ENCODE results near the gene PRIM2.
"Not testable (repeated sequence)": the region's sequence is repeated elsewhere in the genome, so short reads cannot be mapped to it uniquely, and the experiment has no call there.

Gene PRIM2

GRCh38 chr6:57362340-57362739 lies 44.9 kb downstream of the PRIM2 start:
- DNase-seq (ENCODE audit: low read depth in 2 of 2, low spot score in 1 of 2): not testable (repeated sequence)

DNA sequence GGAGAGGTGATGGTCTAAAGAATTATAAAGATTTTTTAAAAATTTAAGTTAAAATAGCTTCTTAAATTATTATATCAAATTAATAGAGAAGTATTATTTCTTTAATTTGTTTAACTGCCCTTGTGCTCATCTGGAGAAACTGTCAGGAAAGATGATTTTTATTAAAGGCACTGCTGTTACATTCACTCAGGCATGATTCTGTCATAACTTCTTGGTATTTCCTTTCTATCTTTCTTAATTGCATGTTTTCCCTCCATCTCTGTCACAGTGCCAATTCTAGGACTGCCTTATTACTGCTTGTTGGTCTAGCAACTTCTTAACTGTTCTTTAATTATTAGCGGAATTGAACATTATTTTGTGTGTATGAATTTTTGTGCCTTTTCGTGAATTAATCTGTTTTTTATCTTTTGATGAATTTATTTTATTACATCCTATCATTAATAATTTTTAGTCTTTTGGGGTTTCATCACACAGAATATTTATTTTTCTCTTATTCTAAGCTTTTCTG lies 47.7 kb downstream of the PRIM2 start:
- DNase-seq (ENCODE audit: low read depth in 2 of 2, low spot score in 1 of 2): not testable (repeated sequence)

DNA sequence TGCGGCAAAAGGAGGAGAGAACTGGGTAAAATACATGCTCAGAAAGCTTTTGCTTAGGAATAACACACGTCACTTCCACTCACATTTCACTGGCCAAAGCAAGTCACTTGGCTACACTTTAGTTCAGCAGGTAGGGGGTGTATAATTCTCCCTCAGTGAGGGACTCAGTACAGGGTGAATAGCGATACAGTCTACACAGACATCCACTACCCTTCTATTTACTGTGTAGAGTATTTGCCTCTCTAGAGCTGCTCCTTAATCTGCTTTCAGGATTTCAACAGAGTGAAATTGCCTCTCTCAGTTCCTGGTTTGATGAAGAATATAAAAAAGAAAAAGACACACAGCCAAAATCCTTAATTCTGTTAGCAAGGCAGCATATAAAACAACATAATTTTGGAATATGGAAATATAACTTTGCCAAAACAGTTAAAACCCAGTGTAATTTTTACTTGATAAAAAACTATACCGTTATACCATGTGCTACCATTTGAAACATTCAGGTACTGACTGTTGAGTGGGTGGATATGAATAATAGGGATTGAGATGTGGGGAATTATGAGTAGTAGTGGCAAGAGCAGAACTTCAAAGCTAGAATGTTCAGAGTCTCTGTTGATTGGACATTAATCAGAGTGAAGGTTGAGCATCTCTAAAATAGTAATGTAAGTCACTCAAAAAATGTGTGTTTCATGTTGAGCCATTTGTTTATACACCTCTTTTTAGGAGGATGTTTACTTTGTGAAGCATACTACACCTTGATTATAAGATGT lies 51.7 kb downstream of the PRIM2 start:
- DNase-seq (ENCODE audit: low read depth in 2 of 2, low spot score in 1 of 2): not testable (repeated sequence)

- not testable (repeated sequence) for DNase-seq (ENCODE audit: low read depth in 2 of 2, low spot score in 1 of 2)
Measured at GRCh38 chr6:57371779-57372178, 54.3 kb downstream of the PRIM2 start.

GRCh38 chr6:57374764-57375163 lies 57.3 kb downstream of the PRIM2 start:
- not testable (repeated sequence) for DNase-seq (ENCODE audit: low read depth in 2 of 2, low spot score in 1 of 2)

GRCh38 chr6:57376083-57376482 lies 58.7 kb downstream of the PRIM2 start:
- not testable (repeated sequence) for DNase-seq (ENCODE audit: low read depth in 2 of 2, low spot score in 1 of 2)

DNA sequence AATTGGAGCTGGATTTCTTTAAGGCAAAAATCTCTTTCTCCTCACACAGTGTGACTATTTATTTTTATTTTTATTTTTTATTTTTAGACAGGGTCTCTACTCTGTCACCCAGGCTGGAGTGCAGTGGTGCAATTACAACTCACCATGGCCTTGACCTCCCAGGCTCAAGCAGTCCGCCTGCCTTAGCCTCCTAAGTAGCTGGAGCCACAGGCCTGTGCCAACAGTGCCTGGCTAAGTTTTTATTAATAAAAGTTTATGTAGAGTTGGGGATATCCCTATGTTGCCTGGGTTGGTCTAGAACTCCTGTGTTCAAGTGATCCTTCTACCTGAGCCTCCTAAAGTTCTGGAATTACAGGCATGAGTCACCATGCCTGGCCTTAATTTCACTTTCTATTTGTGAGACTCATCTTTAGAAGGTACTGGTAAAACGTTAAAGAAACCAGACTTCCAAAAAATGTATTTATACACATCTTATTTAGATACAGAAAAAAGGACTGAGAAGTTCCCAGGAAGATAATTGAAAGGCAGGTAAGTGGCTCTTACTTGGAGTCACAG lies 71.7 kb downstream of the PRIM2 start:
- DNase-seq (ENCODE audit: low read depth in 2 of 2, low spot score in 1 of 2): not testable (repeated sequence)

GRCh38 chr6:57390818-57391217 lies 73.4 kb downstream of the PRIM2 start:
- not testable (repeated sequence) for DNase-seq (ENCODE audit: low read depth in 2 of 2, low spot score in 1 of 2)

DNA sequence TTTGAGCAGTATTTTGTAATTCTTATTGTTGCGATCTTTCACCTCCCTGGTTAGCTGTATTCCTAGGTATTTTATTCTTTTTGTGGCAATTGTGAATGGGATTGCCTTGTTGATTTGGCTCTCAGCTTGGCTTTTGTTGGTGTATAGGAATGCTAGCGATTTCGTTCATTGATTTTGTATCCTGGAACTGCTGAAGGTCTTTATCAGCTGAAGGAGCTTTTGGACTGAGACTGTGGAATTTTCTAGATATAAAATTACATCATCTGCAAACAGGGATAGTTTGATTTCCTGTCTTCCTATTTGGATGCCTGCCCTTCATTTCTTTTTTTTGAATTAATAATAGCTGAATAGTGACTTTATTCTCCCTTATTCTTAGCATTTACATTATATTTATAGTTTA lies 74.6 kb downstream of the PRIM2 start:
- DNase-seq (ENCODE audit: low read depth in 2 of 2, low spot score in 1 of 2): not testable (repeated sequence)

- not testable (repeated sequence) for DNase-seq (ENCODE audit: low read depth in 2 of 2, low spot score in 1 of 2)
Measured at GRCh38 chr6:57419341-57419740, 101.9 kb downstream of the PRIM2 start.

GRCh38 chr6:57421503-57421902 lies 104.1 kb downstream of the PRIM2 start:
- no peak for DNase-seq (ENCODE audit: low read depth in 2 of 2, low spot score in 1 of 2)

- no peak for DNase-seq (ENCODE audit: low read depth in 2 of 2, low spot score in 1 of 2)
Measured at GRCh38 chr6:57423468-57423867, 106.0 kb downstream of the PRIM2 start.

- DNase-seq (ENCODE audit: low read depth in 2 of 2, low spot score in 1 of 2): not testable (repeated sequence)
Measured at GRCh38 chr6:57431742-57432141, 114.3 kb downstream of the PRIM2 start.

DNA sequence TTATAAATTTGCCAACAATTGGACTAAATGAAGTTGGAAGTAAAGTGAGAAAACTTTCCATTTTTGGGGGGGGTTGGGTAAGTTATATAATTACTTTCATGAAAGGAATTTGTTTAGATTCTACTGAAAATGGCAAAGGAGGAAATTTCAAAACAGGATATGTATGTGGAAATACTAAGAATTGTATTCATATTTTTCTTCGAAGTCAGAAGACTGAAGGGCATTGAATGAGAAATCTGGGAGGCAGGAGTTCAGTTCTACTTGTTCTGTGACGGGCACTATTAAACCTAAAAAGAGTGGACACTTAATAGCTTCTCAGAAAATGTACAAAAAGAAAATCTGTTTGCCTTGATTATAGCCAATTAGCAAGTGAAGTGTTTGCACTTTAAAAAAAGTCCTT lies 114.7 kb downstream of the PRIM2 start:
- DNase-seq (ENCODE audit: low read depth in 2 of 2, low spot score in 1 of 2): no peak

DNA sequence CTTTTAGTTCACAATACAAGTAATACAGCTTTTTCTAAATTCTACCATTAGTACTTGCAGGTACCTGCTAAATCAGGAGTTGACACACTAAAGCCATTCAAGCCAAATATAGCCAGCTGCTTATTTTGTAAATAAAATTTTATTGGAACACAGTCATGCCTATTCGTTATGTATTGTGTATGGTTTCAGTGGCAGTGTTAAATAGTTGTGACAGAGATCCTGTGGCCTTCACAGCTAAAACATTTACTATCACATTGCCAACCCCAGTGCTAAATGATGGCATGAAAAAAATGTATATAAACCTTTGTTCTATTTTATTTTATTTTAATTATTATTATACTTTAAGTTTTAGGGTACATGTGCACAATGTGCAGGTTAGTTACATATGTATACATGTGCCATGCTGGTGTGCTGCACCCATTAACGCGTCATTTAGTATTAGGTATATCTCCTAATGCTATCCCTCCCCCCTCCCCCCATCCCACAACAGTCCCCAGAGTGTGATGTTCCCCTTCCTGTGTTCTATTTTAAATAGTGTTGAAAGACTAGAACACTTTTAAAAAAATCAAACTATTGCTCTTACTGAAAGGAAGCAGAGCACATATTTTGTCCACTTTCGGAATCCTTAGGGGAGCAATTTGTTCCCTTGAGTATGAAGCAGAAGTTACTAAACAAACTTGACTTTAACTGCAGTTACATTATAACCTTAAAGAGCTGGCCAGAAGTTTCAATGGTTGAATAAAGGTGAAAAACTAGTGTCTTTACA lies 115.7 kb downstream of the PRIM2 start:
- no peak for DNase-seq (ENCODE audit: low read depth in 2 of 2, low spot score in 1 of 2)

DNA sequence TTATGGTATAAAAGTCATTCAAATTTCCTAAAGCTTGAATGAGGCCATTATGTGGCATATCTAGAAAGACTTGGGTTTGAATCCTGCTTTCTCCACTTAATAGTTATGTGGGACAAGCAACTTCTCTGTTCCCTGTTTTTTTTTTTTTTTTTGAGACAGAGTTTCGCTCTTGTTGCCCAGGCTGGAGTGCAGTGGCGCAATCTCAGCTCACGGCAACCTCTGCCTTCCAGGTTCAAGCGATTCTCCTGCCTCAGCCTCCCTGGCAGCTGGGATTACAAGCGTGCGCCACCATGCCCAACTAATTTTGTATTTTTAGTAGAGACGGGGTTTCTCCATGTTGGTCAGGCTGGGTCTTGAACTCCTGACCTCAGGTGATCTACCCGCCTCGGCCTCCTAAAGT lies 116.4 kb downstream of the PRIM2 start:
- DNase-seq (ENCODE audit: low read depth in 2 of 2, low spot score in 1 of 2): not testable (repeated sequence)

GRCh38 chr6:57434944-57435343 lies 117.5 kb downstream of the PRIM2 start:
- DNase-seq (ENCODE audit: low read depth in 2 of 2, low spot score in 1 of 2): no peak

GRCh38 chr6:57435475-57436160 lies 118.2 kb downstream of the PRIM2 start:
- no peak for DNase-seq (ENCODE audit: low read depth in 2 of 2, low spot score in 1 of 2)

- not testable (repeated sequence) for DNase-seq (ENCODE audit: low read depth in 2 of 2, low spot score in 1 of 2)
Measured at GRCh38 chr6:57440735-57441134, 123.3 kb downstream of the PRIM2 start.

DNA sequence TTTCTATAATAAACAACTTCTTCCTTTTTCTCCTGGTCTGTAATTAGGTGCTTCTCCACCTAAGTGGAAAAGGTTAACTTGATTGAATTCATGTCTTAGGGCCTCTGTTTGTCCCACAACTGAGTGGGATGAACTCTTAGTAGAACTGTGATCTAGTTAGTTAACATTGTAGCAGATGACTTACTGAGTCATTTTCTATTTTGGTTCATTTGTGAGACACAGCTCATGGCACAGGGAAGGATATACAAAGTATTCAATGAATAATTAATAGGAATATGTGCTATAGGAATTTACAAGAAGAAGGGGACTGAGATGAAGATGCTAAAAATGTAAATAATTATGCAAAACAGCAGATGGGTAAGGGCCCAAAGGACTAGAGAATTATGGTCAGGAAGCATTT lies 124.7 kb downstream of the PRIM2 start:
- not testable (repeated sequence) for DNase-seq (ENCODE audit: low read depth in 2 of 2, low spot score in 1 of 2)

- DNase-seq (ENCODE audit: low read depth in 2 of 2, low spot score in 1 of 2): not testable (repeated sequence)
Measured at GRCh38 chr6:57443181-57443580, 125.8 kb downstream of the PRIM2 start.

All from stimulated activated CD8-positive, alpha-beta memory T cell treated with anti-CD3 and anti-CD28 coated beads, Interleukin-4, amount 100 ng/mL, for 1 hour (primary cell).